Breast epithelium (tissue), 3 donors: ENCODE results near the gene MTURN.

Experiments
- POLR2AphosphoS5 ChIP-seq, 3 donors: sonication (generic); formaldehyde crosslinking; IDR thresholded peaks; one replicate each; pipeline ENCODE4 v1.6.1; 2017; ENCODE audit warnings: antibody characterized with exemption in 3 of 3
- TF ChIP-seq, protein P1 (sequence below), 3 donors: fragments of 450-650 bp; IDR thresholded peaks; one replicate each; pipeline ENCODE4 v1.5.1; 2016 to 2017; ENCODE audit warnings: antibody characterized with exemption in 3 of 3, mild to moderate bottlenecking in 3 of 3, moderate library complexity in 3 of 3

DNA sequence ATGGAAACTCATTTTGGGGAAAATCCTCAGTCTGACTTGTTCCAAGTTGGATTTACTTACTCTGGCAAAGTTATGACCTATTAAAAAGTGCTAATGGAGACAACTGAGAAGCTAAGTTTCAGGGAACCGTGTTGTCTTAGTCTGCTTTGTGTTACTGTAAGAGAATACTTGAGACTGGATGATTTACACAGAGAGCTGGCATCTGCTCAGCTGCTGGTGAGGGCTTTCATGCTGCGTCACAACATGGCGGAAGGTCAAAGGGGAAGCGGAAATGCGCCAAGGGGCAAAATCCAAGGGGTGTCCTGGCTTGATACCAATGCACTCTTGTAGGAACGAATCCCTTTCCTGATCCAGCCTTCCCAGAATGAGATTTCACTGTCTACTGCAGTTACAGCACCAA is 46.4 kb downstream of the MTURN start:
- TF ChIP-seq, protein P1, sequence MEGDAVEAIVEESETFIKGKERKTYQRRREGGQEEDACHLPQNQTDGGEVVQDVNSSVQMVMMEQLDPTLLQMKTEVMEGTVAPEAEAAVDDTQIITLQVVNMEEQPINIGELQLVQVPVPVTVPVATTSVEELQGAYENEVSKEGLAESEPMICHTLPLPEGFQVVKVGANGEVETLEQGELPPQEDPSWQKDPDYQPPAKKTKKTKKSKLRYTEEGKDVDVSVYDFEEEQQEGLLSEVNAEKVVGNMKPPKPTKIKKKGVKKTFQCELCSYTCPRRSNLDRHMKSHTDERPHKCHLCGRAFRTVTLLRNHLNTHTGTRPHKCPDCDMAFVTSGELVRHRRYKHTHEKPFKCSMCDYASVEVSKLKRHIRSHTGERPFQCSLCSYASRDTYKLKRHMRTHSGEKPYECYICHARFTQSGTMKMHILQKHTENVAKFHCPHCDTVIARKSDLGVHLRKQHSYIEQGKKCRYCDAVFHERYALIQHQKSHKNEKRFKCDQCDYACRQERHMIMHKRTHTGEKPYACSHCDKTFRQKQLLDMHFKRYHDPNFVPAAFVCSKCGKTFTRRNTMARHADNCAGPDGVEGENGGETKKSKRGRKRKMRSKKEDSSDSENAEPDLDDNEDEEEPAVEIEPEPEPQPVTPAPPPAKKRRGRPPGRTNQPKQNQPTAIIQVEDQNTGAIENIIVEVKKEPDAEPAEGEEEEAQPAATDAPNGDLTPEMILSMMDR (IDR thresholded peaks at IDR 0.05) = no peak
- no peak for TF ChIP-seq POLR2AphosphoS5 (IDR thresholded peaks at IDR 0.05)
